T-helper 9 cell (primary cell): ENCODE measurements around the gene B3GALT2.

Experiments
- DNase-seq: peaks from one replicate; pipeline ENCODE4 v3.0.0-alpha.2; 2020

The B3GALT2 gene

GRCh38 chr1:193181985-193182384 lies 4.4 kb downstream of the B3GALT2 start:
- no peak for DNase-seq

DNA sequence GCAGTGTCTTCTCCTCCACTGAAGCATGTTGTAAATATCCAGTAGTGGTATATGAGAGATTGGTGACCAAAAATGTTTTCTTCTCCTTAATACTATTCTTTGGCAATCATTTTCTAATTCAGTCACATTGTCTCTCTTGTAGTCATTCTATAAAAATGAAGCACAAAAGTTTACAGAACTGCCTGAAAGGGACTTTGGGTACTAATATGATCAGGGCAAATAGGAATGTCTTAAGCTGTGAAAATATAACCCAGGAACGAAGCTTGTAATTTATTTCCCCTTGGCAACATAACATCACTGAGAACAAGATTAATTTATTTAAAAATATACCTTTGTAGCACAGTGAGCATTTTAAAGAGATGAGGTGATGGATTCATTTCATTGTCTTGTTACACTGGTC lies 4.9 kb downstream of the B3GALT2 start:
- DNase-seq, result no peak

DNA sequence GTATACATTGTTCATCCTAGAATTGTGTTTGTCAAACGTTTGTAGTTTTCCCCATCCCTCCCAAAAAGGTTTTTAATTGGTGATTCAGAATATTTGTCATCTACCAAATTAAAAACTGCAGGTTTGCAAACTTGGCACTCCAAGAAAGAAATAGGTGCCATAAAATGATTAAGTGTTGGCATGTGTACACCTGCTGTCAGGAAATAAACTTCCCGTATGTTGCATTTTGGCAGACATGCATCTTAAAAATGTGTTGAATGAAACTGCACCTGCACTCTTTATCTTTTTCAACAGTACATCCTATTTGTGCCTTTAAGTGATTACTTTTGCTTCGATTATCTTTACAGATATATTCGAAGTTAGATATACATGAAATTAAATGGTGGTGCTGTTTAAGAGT lies 7.3 kb downstream of the B3GALT2 start:
- DNase-seq, result no peak

DNA sequence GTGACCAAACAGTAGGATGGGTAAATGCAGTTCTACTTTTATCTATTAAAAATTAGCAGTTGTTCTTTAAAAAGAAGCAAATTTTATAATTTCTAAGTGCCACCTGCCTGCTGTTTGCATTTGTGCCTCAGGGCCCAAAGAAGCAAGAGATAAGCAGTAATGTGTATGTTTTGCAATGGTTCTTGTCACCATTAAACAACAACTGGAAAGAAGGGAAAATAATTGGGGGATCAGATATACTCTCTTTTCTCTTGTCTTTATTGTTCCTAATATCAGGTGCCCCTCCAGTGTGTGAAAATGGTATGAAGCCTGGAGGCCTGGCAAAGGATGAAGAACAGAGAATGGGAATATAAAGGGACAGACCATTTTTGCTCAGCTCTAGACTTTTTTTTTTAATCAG lies 9.6 kb downstream of the B3GALT2 start:
- DNase-seq, result no peak

DNA sequence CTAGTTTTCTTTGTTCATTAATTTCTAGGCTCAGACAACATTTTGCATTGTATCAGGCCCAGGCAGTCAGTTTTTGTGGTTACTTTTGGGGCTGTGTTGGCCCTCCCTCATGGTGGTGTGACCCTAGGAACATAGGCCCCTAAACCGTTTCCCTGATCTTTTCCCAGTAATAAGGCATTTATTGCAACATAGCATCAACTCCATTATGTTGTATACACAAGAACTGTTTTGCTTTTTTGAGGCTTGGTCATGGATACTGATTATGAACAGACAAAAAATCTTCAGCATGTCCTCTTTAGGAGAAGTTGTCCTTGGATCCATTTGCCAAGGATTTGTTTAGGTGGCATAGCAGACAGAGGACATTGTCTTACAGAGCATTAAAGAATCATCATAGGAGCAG lies 10.3 kb downstream of the B3GALT2 start:
- DNase-seq, result no peak

DNA sequence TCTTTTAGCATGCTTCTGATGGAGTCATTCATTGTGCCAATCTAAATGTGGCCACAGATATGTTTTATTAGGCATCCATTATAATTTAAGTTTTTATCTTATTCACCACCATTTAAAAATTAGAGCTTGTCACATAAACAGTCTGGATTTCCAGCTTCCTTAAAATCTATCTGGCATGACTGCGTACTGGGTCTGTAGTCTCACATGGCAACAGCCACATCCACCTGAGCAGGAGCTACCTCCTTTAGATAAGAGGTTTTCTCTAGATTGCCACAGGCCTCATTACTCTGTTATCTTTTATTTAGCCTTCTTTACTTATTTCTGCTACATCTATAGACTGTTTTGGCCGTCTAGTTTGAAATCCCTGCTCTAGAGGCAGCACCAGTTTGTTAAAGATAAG lies 29.1 kb downstream of the B3GALT2 start:
- DNase-seq, result no peak

DNA sequence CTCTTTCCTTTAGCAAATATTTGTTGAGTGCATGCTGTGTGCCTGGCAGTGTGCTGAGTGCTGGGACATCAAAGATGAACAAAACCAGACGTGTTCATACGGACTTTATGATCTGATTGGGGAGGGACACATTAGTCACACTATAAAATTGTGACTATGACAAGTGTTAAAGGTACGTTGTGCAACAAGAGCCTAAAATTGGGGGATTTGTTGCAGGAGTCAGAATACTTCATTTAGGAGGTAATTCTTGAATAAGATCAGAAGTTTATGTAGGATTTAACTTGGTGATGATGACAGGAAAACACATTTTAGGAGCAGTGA lies 29.6 kb downstream of the B3GALT2 start:
- no peak for DNase-seq

DNA sequence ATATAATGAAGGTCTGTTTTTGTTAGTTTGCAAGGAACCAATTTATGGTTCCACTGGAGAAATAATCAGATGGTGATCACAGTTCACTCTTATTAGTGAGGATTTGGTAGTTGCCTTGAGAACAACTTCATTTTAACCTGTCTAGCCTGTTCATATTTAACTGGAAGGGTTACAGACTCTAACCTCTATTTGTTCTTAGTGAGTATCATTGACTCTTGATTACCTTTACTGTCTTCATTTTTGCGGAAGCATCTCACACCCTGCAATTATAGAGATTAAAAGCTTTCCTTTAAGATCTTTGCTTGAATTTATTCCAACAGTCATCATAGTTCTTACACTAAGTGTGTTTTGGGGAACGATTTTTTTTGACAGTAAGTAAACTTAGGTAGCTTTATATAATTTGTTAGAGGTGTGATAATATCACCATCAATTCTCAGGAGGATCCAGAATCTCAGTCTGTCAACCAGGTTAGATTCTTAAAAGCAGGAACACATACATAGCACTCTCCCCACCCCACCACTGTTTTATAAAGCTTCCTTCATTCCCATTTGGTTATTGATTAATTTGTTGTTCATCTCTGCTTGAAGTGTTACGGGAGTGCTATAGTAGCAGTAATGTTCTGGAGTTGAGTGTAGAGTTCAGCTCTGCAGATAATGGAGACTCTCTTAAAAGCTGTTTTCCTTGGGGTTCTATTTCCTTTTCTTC lies 30.1 kb downstream of the B3GALT2 start:
- DNase-seq, result no peak

DNA sequence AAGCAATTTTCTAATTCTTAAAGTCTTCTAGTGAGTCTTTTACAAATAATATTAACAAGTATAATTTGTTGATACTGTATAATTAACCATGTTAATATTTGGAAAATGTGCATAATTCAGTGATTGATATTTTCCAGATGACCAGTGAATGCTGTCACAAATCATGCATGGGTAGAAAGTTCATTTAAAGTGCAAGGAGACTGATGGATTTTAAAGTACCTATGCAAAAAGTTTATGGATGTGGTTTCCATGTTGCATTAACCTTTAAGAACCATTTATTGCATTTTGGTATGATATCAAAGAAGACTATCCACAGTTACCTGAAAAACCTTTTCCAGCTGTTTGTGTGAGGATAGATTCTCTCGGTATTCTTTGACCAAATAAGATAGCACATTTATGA lies 41.4 kb downstream of the B3GALT2 start:
- DNase-seq, result no peak

DNA sequence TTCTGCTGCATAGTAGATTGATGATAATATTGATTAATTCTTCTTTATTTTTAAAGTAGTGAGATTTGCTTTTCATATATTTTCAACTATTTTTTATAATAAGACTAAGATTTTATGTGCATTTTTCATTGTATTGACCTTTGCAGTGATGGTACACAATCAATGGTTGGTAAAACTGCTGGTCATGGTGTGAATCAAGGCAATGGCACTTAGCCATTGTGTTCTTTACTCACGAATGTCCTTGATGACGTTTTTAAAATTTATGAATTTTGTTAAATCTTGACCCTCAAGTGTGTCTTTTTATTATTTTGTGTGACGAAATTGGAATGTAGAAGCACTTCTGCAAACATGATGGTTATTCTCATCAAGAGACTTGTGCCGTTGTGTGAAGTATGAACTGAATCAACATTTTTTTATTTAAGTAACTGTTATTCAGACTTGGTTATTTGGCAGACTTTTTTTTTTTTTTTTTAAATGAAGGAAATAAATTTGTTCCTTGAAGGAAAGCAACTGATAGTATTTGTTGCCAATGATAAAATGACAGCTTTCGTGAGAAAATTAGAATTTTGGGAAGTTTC lies 42.0 kb downstream of the B3GALT2 start:
- no peak for DNase-seq

- no peak for DNase-seq
These were observed 43.1 kb downstream of the B3GALT2 start for GRCh38 chr1:193143285-193143684.

DNA sequence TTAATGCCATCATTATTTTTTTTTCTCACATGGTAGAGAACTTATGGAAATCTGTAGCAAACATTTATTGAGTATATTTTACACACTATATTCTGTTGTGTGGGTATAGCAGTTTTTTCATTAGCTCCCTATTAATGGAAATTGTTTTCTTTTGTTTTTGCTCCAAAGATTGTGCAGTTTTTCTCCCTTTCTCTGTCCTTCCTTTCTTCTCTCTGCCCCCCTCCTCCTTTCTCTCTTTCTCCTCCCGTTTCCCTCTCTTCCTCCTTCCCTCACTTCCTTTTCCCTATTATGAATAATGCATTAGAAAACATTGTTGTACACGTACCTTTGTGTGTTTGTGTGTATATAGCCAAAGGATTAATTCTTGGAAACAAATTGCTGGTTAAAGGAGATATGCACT lies 44.0 kb downstream of the B3GALT2 start:
- DNase-seq, result no peak

DNA sequence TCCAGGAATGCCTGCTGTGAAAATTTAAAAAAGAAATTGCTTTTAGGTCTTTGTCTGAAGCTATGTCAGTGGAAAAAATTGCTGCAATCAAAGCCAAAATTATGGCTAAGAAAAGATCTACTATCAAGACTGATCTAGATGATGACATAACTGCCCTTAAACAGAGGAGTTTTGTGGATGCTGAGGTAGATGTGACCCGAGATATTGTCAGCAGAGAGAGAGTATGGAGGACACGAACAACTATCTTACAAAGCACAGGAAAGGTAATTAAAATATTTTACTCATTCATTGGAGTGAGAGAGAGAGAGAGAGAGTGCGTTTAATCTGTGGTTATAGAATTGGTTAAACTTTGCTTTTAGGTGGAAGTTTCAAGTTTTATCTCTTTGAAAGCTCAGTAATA lies 44.6 kb downstream of the B3GALT2 start:
- no peak for DNase-seq

- no peak for DNase-seq
These were observed 46.2 kb downstream of the B3GALT2 start for GRCh38 chr1:193140254-193140653.

DNA sequence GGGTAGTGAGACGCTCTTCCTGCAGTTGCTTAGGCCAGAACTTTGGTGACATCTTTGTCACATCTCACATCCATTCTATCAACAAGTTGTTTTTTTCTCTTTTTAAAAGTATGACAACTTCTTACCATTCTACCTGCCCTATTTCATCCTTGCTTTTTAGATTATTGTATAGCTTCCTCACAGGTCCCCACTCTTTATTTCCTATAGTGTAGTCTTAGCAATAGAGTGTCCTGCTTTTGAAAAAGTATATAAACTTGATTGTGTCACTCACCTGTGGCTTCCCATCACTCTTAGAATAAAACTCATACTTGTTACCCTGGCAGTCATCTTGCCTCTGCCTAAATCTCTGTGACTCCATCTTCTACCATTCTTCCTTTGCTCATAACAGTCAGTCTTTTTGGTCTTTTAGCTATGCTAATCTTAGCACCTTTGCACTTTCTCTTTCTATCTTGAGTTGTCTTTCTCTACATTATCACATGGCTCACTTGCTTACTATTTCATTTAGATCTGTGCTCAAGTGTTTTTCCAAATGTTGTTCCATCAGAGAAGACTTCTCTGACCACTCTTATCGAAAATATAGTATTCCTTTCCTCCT lies 55.0 kb downstream of the B3GALT2 start:
- DNase-seq, result no peak
